DOHH2 (cell line): Measurements from ENCODE around the gene L3MBTL4.

Experiments
- H3F3A ChIP-seq: fragments of 200-600 bp; sonication (generic), shearing (Covaris generic); 2 replicates; pipeline ENCODE4 v1.6.0; 2016; ENCODE audit warnings: antibody characterized with exemption, mild to moderate bottlenecking; ENCODE audit not compliant: control insufficient read depth, insufficient read depth
- H3K27ac ChIP-seq: fragments of 200-600 bp; sonication (generic); 2 replicates; pipeline ENCODE4 v1.5.1; 2014; ENCODE audit warnings: low read depth, mild to moderate bottlenecking, low read length, moderate library complexity
- H3K27me3 ChIP-seq: fragments of 200-600 bp; sonication (generic); 2 replicates; pipeline ENCODE4 v1.6.1; 2014; ENCODE audit warnings: mild to moderate bottlenecking, low read length, mixed read lengths; ENCODE audit not compliant: control insufficient read depth
- H3K36me3 ChIP-seq: fragments of 200-600 bp; sonication (generic); 2 replicates; pipeline ENCODE4 v1.6.1; 2014; ENCODE audit warnings: mild to moderate bottlenecking, low read length, moderate library complexity, mixed read lengths; ENCODE audit not compliant: control insufficient read depth
- H3K4me1 ChIP-seq: fragments of 200-600 bp; sonication (generic); 2 replicates; pipeline ENCODE4 v1.6.1; 2014; ENCODE audit warnings: mild to moderate bottlenecking, low read length, mixed read lengths; ENCODE audit not compliant: control insufficient read depth
- H3K4me2 ChIP-seq: fragments of 200-600 bp; sonication (generic); 2 replicates; pipeline ENCODE4 v1.6.0; 2014; ENCODE audit warnings: mild to moderate bottlenecking, low read length, moderate library complexity
- H3K4me3 ChIP-seq: fragments of 200-600 bp; sonication (generic); 2 replicates; pipeline ENCODE4 v1.5.1; 2014; ENCODE audit warnings: mild to moderate bottlenecking, low read length, mixed read lengths
- H3K79me2 ChIP-seq: fragments of 200-600 bp; sonication (generic); 2 replicates; pipeline ENCODE4 v1.6.1; 2014; ENCODE audit warnings: mild to moderate bottlenecking, low read length, mixed read lengths; ENCODE audit not compliant: control insufficient read depth
- H3K9me2 ChIP-seq: fragments of 200-600 bp; sonication (generic); replicated peaks from 2 replicates; pipeline ENCODE4 v1.6.1; 2014; ENCODE audit warnings: mild to moderate bottlenecking, low read length, mixed read lengths; ENCODE audit not compliant: control insufficient read depth
- H3K9me3 ChIP-seq: fragments of 200-600 bp; sonication (generic); 2 replicates; pipeline ENCODE4 v1.6.1; 2014; ENCODE audit warnings: antibody characterized with exemption, low read length, mixed read lengths; ENCODE audit not compliant: control insufficient read depth, insufficient read depth
- H4K20me1 ChIP-seq: fragments of 200-600 bp; sonication (generic); 2 replicates; pipeline ENCODE4 v1.6.0; 2014; ENCODE audit warnings: low read depth, mild to moderate bottlenecking, antibody characterized with exemption, low read length, moderate library complexity; ENCODE audit not compliant: control insufficient read depth, insufficient read depth
- CTCF ChIP-seq: fragments of 200-600 bp; sonication (generic); IDR thresholded peaks from one replicate; pipeline ENCODE4 v1.5.1; 2014; ENCODE audit warnings: antibody characterized with exemption, mild to moderate bottlenecking, low read depth, low read length; ENCODE audit not compliant: poor library complexity, severe bottlenecking
- EZH2phosphoT487 ChIP-seq: fragments of 200-600 bp; sonication (generic); IDR thresholded peaks from 2 replicates; pipeline ENCODE4 v1.6.1; 2017; ENCODE audit warnings: borderline replicate concordance, mild to moderate bottlenecking, antibody characterized with exemption, low read length, moderate library complexity, mixed read lengths

Gene L3MBTL4

GRCh38 chr18:6323319-6323889, 91.3 kb downstream of the L3MBTL4 start:
- no peak overlapping the region for H3K4me2 ChIP-seq

GRCh38 chr18:6315517-6316331, 99.0 kb downstream of the L3MBTL4 start:
- TF ChIP-seq CTCF, result no peak
- TF ChIP-seq EZH2phosphoT487, result no peak
- H3K4me2 ChIP-seq, result no peak overlapping the region
- H3F3A ChIP-seq, result no peaks in the 10 kb centered on the region
- H4K20me1 ChIP-seq, result no peaks in the 10 kb centered on the region
- no peaks in the 10 kb centered on the region for H3K9me2 ChIP-seq
- H3K27ac ChIP-seq, result no peak overlapping the region
- H3K4me1 ChIP-seq, result no peaks in the 10 kb centered on the region
- no peaks in the 10 kb centered on the region for H3K36me3 ChIP-seq
- H3K9me3 ChIP-seq, result no peaks in the 10 kb centered on the region
- H3K4me3 ChIP-seq, result no peak overlapping the region
- no peaks in the 10 kb centered on the region for H3K27me3 ChIP-seq
- no peaks in the 10 kb centered on the region for H3K79me2 ChIP-seq

More at GRCh38 chr18:6323319-6323889, 91.3 kb downstream of the L3MBTL4 start:
- H3K9me2 ChIP-seq, result no peaks in the 10 kb centered on the region
- H3K4me3 ChIP-seq, result no peak overlapping the region
- H3K36me3 ChIP-seq, result no peaks in the 10 kb centered on the region
- H3K79me2 ChIP-seq, result no peaks in the 10 kb centered on the region
- no peaks in the 10 kb centered on the region for H3K9me3 ChIP-seq
- H3F3A ChIP-seq, result no peaks in the 10 kb centered on the region
- no peaks in the 10 kb centered on the region for H3K4me1 ChIP-seq
- TF ChIP-seq EZH2phosphoT487, result no peak
- TF ChIP-seq CTCF, result no peak
- H4K20me1 ChIP-seq, result no peaks in the 10 kb centered on the region
- H3K27me3 ChIP-seq, result no peaks in the 10 kb centered on the region
- no peak overlapping the region for H3K27ac ChIP-seq

GRCh38 chr18:6313415-6313814, 101.3 kb downstream of the L3MBTL4 start:
- TF ChIP-seq EZH2phosphoT487, result no peak
- TF ChIP-seq CTCF, result no peak
- no peaks in the 10 kb centered on the region for H3K4me1 ChIP-seq
- no peaks in the 10 kb centered on the region for H3K36me3 ChIP-seq
- H3K4me3 ChIP-seq, result no peak overlapping the region
- no peaks in the 10 kb centered on the region for H4K20me1 ChIP-seq
- H3K79me2 ChIP-seq, result no peaks in the 10 kb centered on the region
- no peaks in the 10 kb centered on the region for H3K9me3 ChIP-seq
- no peaks in the 10 kb centered on the region for H3K9me2 ChIP-seq
- H3K27ac ChIP-seq, result no peak overlapping the region
- H3K27me3 ChIP-seq, result no peaks in the 10 kb centered on the region
- no peak overlapping the region for H3K4me2 ChIP-seq
- no peaks in the 10 kb centered on the region for H3F3A ChIP-seq
